HK-2 (cell line): ENCODE data around the gene UBE3C.
"Not testable (repeated sequence)": the region's sequence is repeated elsewhere in the genome, so short reads cannot be mapped to it uniquely, and the experiment has no call there.

Source experiments
- DNase-seq: peaks from one replicate; pipeline ENCODE4 v3.0.0-alpha.2; 2018; ENCODE audit not compliant: unreplicated experiment

The UBE3C gene

GRCh38 chr7:157138424-157139110, at the start of gene UBE3C:
Gene UBE3C (plus strand): TSS chr7:157138926. CDS start chr7:157139273, 347 bp downstream.
- peak; percentile 85 for DNase-seq

- DNase-seq: no peak
Measured at GRCh38 chr7:157089100-157089610, 49.6 kb upstream of the UBE3C start.

- DNase-seq: no peak
Measured at GRCh38 chr7:157090485-157091165, 48.1 kb upstream of the UBE3C start.

- DNase-seq: no peak
Measured at GRCh38 chr7:157096286-157097055, 42.3 kb upstream of the UBE3C start.

GRCh38 chr7:157097056-157097329, 41.7 kb upstream of the UBE3C start:
- DNase-seq: no peak

GRCh38 chr7:157097569-157097968, 41.2 kb upstream of the UBE3C start:
- DNase-seq: no peak

GRCh38 chr7:157100005-157100404, 38.7 kb upstream of the UBE3C start:
- DNase-seq: not testable (repeated sequence)

GRCh38 chr7:157103641-157104040, 35.1 kb upstream of the UBE3C start:
- DNase-seq: not testable (repeated sequence)

- no peak for DNase-seq
Measured at GRCh38 chr7:157111311-157111710, 27.4 kb upstream of the UBE3C start.

- DNase-seq: no peak
Measured at GRCh38 chr7:157112706-157113105, 26.0 kb upstream of the UBE3C start.

- DNase-seq: no peak
Measured at GRCh38 chr7:157113607-157114006, 25.1 kb upstream of the UBE3C start.

GRCh38 chr7:157116762-157117161, 22.0 kb upstream of the UBE3C start:
- DNase-seq: no peak

GRCh38 chr7:157117796-157118195, 20.9 kb upstream of the UBE3C start:
- no peak for DNase-seq

GRCh38 chr7:157120181-157120580, 18.5 kb upstream of the UBE3C start:
- DNase-seq: no peak

GRCh38 chr7:157121184-157121715, 17.5 kb upstream of the UBE3C start:
- DNase-seq: no peak

- DNase-seq: no peak
Measured at GRCh38 chr7:157122800-157123495, 15.8 kb upstream of the UBE3C start.

- DNase-seq: no peak
Measured at GRCh38 chr7:157124690-157125089, 14.0 kb upstream of the UBE3C start.

GRCh38 chr7:157125376-157126223, 13.1 kb upstream of the UBE3C start:
- DNase-seq: no peak

GRCh38 chr7:157126921-157127320, 11.8 kb upstream of the UBE3C start:
- DNase-seq: no peak

GRCh38 chr7:157129200-157129599, 9.5 kb upstream of the UBE3C start:
- no peak for DNase-seq

- DNase-seq: no peak
Measured at GRCh38 chr7:157129907-157130460, 8.7 kb upstream of the UBE3C start.
